Endothelial cell of umbilical vein (primary cell): ENCODE results near the gene HMBS. TPM values are rescaled to one million over a fixed set of nuclear protein-coding genes. Genes with fewer than 3 reads are reported as not detected.

ENCODE experiments used
- BruUV-seq: library from RNA; stranded (reverse); fragments of 400-500 nt; replicated peaks from 2 replicates; lab custom pipeline; 2021; lab: Mats Ljungman, UMichigan
- CTCF ChIA-PET: fragments of 300-600, 350-600 bp; sonication (Branson Sonifier 250); formaldehyde crosslinking; loops from one replicate; lab custom pipeline; 2021; ENCODE audit warnings: antibody characterized with exemption, inconsistent platforms; lab: Charles Lee
- POLR2A ChIA-PET: fragments of 300-600, 350-600 bp; sonication (Branson Sonifier 250); formaldehyde crosslinking; loops from one replicate; lab custom pipeline; 2021; ENCODE audit warnings: antibody characterized with exemption, inconsistent platforms; lab: Charles Lee
- DNase-seq: peaks from one replicate; pipeline ENCODE4 v3.0.0-alpha.2; 2011; ENCODE audit warnings: low read depth, low spot score
- FAIRE-seq: peaks from 2 replicates; lab custom pipeline; 2011; peaks lifted over from hg19 to GRCh38; lab: Jason Lieb, UNC
- H2AFZ ChIP-seq: 2 replicates; pipeline ENCODE4 v1.6.0; 2012; ENCODE audit warnings: low read depth, low read length, control low read depth, inconsistent platforms
- H3K27ac ChIP-seq: 2 replicates; pipeline ENCODE4 v1.5.1; 2011; ENCODE audit warnings: low read depth, mild to moderate bottlenecking, control low read depth, low read length, moderate library complexity; ENCODE audit not compliant: insufficient read depth
- H3K27me3 ChIP-seq, 2 experiments: 2 replicates each; pipeline versions ENCODE4 v1.6.0 to v1.6.1; 2011; ENCODE audit warnings: low read length in 2 of 2, mixed read lengths in 1 of 2; ENCODE audit not compliant: control insufficient read depth in 2 of 2, insufficient read depth in 2 of 2
- H3K36me3 ChIP-seq, 2 experiments: 2 replicates in 1 of 2; 3 replicates in 1 of 2; pipeline ENCODE4 v1.5.1; 2011; ENCODE audit warnings: low read length in 2 of 2, mild to moderate bottlenecking in 1 of 2, moderate library complexity in 1 of 2; ENCODE audit not compliant: control insufficient read depth in 2 of 2, insufficient read depth in 2 of 2; ENCODE audit errors: extremely low read depth in 1 of 2
- H3K4me1 ChIP-seq: 3 replicates; pipeline ENCODE4 v1.5.1; 2011; ENCODE audit warnings: mild to moderate bottlenecking, low read length; ENCODE audit not compliant: control insufficient read depth, insufficient read depth; ENCODE audit errors: extremely low read depth
- H3K4me2 ChIP-seq: 2 replicates; pipeline ENCODE4 v1.6.1; 2011; ENCODE audit warnings: low read length, control low read depth, mixed read lengths; ENCODE audit not compliant: insufficient read depth
- H3K4me3 ChIP-seq, 3 experiments: fragments of 200-600 bp in 1 of 3; sonication (generic), shearing (Covaris generic) in 1 of 3; replicated peaks in 1 of 3; 2 replicates each; pipeline ENCODE4 v1.5.1; 2011 to 2016; ENCODE audit warnings: control low read depth in 3 of 3, low read length in 3 of 3, mild to moderate bottlenecking in 2 of 3, inconsistent platforms in 1 of 3, low read depth in 1 of 3, moderate library complexity in 1 of 3; ENCODE audit not compliant: insufficient read depth in 1 of 3
- H3K79me2 ChIP-seq: 2 replicates; pipeline ENCODE4 v1.6.0; 2012; ENCODE audit warnings: low read length, inconsistent platforms; ENCODE audit not compliant: control insufficient read depth, insufficient read depth
- H3K9ac ChIP-seq: replicated peaks from 2 replicates; pipeline ENCODE3; 2011; ENCODE audit warnings: low read length, control low read depth; ENCODE audit not compliant: insufficient read depth; ENCODE audit errors: extremely low read depth
- H3K9me1 ChIP-seq: replicated peaks from 3 replicates; pipeline ENCODE4 v1.6.0; 2011; ENCODE audit warnings: mild to moderate bottlenecking, low read length; ENCODE audit not compliant: control insufficient read depth, insufficient read depth; ENCODE audit errors: extremely low read depth
- H3K9me3 ChIP-seq: replicated peaks from 2 replicates; pipeline ENCODE4 v1.5.1; 2012; ENCODE audit warnings: low read length, inconsistent platforms; ENCODE audit not compliant: control insufficient read depth, insufficient read depth
- H4K20me1 ChIP-seq: replicated peaks from 2 replicates; pipeline ENCODE3; 2011; ENCODE audit warnings: mild to moderate bottlenecking, low read length; ENCODE audit not compliant: control insufficient read depth, insufficient read depth; ENCODE audit errors: extremely low read depth
- EZH2 ChIP-seq: IDR thresholded peaks from 2 replicates; pipeline ENCODE4 v1.6.1; 2012; ENCODE audit warnings: borderline replicate concordance, low read depth, mild to moderate bottlenecking, moderate library complexity, low read length, inconsistent platforms; ENCODE audit not compliant: severe bottlenecking
- FOS ChIP-seq: IDR thresholded peaks from 2 replicates; pipeline ENCODE4 v1.6.1; 2011; ENCODE audit warnings: mild to moderate bottlenecking, low read length, moderate library complexity, borderline replicate concordance; ENCODE audit not compliant: insufficient read depth
- GATA2 ChIP-seq: IDR thresholded peaks from 2 replicates; pipeline ENCODE4 v1.7.0; 2011; ENCODE audit warnings: low read depth, mild to moderate bottlenecking, moderate library complexity, mixed read lengths, low read length; ENCODE audit not compliant: insufficient read length, insufficient read depth
- JUN ChIP-seq: IDR thresholded peaks from 2 replicates; pipeline ENCODE4 v1.6.1; 2011; ENCODE audit warnings: borderline replicate concordance, low read depth; ENCODE audit not compliant: insufficient read length, insufficient read depth
- MYC ChIP-seq: IDR thresholded peaks from one replicate; pipeline ENCODE4 v1.6.1; 2011; ENCODE audit warnings: mild to moderate bottlenecking, low read depth, low read length
- POLR2A ChIP-seq: IDR thresholded peaks from 2 replicates; pipeline ENCODE4 v1.6.1; 2012; ENCODE audit warnings: low read depth, mild to moderate bottlenecking, control low read depth, low read length
- POLR2AphosphoS5 ChIP-seq: IDR thresholded peaks from 2 replicates; pipeline ENCODE4 v1.6.1; 2012; ENCODE audit warnings: low read depth, mild to moderate bottlenecking, control low read depth, low read length, moderate library complexity; ENCODE audit not compliant: insufficient read depth
- dilution Hi-C: fragments of 300-500 bp; cut with MboI; formaldehyde crosslinking; loops from one replicate; pipeline ENCODE4 v1.15.0; 2019; ENCODE audit warnings: low sequenced_read_pairs; ENCODE audit not compliant: extremely low pct_ligation_motif_present
- intact Hi-C: fragments of 100-400 bp; cut with micrococcal nuclease; formaldehyde crosslinking; loops from one replicate; pipeline ENCODE4 v1.10.0; 2022
- polyA plus RNA-seq, 4 experiments: library from polyadenylated mRNA; depleted of rRNA in 3 of 4; stranded (reverse) in 3 of 4; unstranded in 1 of 4; fragments of >200 nt; gene quantifications; 2 replicates each; pipeline versions ENCODE4 v1.2.1 to v1.2.3, GENCODE V29; 2011 to 2012; ENCODE audit warnings: missing spikeins in 1 of 4
- total RNA-seq: library from RNA; stranded (reverse); gene quantifications from 2 replicates; pipeline ENCODE4 v1.2.3, GENCODE V29; 2021
- TF ChIP-seq, protein P1 (sequence below): IDR thresholded peaks from 2 replicates; pipeline ENCODE4 v1.6.1; 2011; ENCODE audit not compliant: insufficient read depth, insufficient read length
- TF ChIP-seq, protein P2 (sequence below), 2 donors: IDR thresholded peaks; 1 replicate in 1 of 2; 2 replicates in 1 of 2; pipeline ENCODE4 v1.5.1; 2011; ENCODE audit warnings: low read length in 2 of 2, mild to moderate bottlenecking in 2 of 2, moderate library complexity in 2 of 2, control low read depth in 1 of 2, inconsistent platforms in 1 of 2, low read depth in 1 of 2; ENCODE audit not compliant: insufficient read depth in 1 of 2; ENCODE audit errors: extremely low read depth in 1 of 2

Gene HMBS
- total and polyA plus RNA-seq, 2 donors (not counting 3 experiments of a cell fraction or from before 2014, with no cell fraction given), result 13.5 to 24.8 TPM

DNA sequence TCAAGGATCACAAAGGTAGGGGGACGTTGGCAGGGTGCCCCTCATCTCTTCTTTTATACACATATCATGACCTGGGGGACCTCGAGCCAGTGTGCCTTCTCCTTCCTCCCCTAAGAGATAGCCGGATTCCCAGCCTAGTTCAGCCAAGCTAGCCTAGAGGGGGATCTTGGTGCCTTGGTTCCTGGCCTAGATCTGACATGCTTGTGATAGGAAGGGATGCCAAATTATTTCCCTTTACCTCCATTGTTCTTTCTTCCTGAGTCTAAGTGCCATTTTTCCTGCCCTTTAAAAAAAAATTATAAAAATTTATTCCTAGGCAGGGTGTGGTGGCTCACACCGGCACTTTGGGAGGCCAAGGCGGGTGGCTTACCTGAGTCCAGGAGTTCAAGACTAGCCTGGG is 29.7 kb downstream of the HMBS start:
- peaks cover 7 to 27% of the 10 kb centered on the region in 2 experiments for H3K36me3 ChIP-seq
- DNase-seq (no peak), FAIRE-seq (peak; percentile 55)
- H3K27ac ChIP-seq, result no peak overlapping the region
- H3K9ac ChIP-seq, result no peak overlapping the region
- TF ChIP-seq POLR2AphosphoS5, result no peak
- TF ChIP-seq FOS, result no peak
- no peak for TF ChIP-seq MYC
- TF ChIP-seq, protein P1, sequence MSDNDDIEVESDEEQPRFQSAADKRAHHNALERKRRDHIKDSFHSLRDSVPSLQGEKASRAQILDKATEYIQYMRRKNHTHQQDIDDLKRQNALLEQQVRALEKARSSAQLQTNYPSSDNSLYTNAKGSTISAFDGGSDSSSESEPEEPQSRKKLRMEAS, result no peak
- TF ChIP-seq GATA2, result no peak
- TF ChIP-seq JUN, result no peak
- TF ChIP-seq EZH2, result no peak
- TF ChIP-seq POLR2A, result no peak
- TF ChIP-seq, protein P2, sequence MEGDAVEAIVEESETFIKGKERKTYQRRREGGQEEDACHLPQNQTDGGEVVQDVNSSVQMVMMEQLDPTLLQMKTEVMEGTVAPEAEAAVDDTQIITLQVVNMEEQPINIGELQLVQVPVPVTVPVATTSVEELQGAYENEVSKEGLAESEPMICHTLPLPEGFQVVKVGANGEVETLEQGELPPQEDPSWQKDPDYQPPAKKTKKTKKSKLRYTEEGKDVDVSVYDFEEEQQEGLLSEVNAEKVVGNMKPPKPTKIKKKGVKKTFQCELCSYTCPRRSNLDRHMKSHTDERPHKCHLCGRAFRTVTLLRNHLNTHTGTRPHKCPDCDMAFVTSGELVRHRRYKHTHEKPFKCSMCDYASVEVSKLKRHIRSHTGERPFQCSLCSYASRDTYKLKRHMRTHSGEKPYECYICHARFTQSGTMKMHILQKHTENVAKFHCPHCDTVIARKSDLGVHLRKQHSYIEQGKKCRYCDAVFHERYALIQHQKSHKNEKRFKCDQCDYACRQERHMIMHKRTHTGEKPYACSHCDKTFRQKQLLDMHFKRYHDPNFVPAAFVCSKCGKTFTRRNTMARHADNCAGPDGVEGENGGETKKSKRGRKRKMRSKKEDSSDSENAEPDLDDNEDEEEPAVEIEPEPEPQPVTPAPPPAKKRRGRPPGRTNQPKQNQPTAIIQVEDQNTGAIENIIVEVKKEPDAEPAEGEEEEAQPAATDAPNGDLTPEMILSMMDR (IDR thresholded peaks at IDR 0.05; ENCODE audit: extremely low read depth in 1 of 2, insufficient read depth in 1 of 2, low read depth in 1 of 2, low read length in 2 of 2), result no peak
- ChIA-PET CTCF (interaction anchor here (1.2 kb wide), 1 partner anchor 12 kb away, joined by 3 read pairs; no protein-coding TSS in a partner anchor), POLR2A (no interaction called here)
- H3K9me3 ChIP-seq, result no peaks in the 10 kb centered on the region
- no peaks in the 10 kb centered on the region for H3K79me2 ChIP-seq
- H3K9me1 ChIP-seq, result no peaks in the 10 kb centered on the region
- no peak overlapping the region for H3K4me2 ChIP-seq
- dilution Hi-C loops, result no loop called here
- H3K4me1 ChIP-seq, result peaks cover 5% of the 10 kb centered on the region
- no peak overlapping the region for H3K4me3 ChIP-seq
- intact Hi-C loops, result no loop called here
- H4K20me1 ChIP-seq, result no peaks in the 10 kb centered on the region
- H3K27me3 ChIP-seq, result no peaks in the 10 kb centered on the region
- BruUV-seq, result no TSS peak
- no peak overlapping the region for H2AFZ ChIP-seq
